GM12801 (cell line): ENCODE data around the gene FAM8A1.

Source experiments
- TF ChIP-seq, protein P1 (sequence below): IDR thresholded peaks from one replicate; pipeline ENCODE4 v1.5.1; 2011; ENCODE audit warnings: control low read depth; ENCODE audit not compliant: insufficient read length; ENCODE audit errors: extremely low read depth

The FAM8A1 gene

GRCh38 chr6:17577059-17577458 is 23.0 kb upstream of the FAM8A1 start:
- TF ChIP-seq, protein P1, sequence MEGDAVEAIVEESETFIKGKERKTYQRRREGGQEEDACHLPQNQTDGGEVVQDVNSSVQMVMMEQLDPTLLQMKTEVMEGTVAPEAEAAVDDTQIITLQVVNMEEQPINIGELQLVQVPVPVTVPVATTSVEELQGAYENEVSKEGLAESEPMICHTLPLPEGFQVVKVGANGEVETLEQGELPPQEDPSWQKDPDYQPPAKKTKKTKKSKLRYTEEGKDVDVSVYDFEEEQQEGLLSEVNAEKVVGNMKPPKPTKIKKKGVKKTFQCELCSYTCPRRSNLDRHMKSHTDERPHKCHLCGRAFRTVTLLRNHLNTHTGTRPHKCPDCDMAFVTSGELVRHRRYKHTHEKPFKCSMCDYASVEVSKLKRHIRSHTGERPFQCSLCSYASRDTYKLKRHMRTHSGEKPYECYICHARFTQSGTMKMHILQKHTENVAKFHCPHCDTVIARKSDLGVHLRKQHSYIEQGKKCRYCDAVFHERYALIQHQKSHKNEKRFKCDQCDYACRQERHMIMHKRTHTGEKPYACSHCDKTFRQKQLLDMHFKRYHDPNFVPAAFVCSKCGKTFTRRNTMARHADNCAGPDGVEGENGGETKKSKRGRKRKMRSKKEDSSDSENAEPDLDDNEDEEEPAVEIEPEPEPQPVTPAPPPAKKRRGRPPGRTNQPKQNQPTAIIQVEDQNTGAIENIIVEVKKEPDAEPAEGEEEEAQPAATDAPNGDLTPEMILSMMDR, result no peak

DNA sequence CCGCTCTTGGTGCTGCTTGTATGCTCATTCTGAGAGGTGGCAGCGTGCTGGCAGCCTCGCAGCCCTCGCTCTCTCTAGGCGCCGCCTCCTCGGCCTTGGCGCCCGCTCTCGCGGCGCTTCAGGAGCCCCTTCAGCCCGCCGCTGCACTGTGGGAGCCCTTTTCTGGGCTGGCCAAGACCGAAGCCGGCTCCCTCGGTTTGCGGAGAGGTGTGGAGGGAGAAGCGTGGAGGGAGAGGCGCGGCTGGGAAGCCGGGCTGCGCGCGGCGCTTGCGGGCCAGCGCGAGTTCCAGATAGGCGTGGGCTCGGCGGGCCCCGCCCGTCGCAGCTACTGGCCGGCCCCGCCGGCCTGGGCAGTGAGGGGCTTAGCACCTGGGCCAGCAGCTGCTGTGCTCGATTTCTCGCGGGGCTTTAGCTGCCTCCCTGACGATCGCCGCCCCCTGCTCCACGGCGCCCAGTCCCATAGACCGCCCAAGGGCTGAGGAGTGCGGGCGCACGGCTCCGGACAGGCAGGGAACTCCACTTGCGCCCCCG is 19.5 kb upstream of the FAM8A1 start:
- TF ChIP-seq, protein P1, result no peak

DNA sequence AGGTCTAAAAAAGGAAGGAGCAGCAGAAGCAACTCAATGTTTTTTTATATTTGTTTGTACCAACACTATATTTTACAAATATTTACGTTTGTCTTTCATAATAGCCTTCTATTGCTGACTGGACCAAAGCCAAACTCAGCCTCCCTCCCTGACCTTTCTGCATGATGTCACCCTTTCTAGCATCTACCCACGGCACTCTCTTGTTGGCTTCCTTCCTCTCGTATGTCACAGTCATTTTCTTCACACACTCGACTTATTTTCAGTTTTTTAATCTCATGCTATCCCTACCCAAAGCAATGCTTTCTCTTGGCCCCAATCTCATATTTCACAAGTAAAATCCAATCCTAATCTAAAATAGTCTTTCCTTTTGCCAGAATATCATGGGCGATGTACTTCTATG is 16.3 kb upstream of the FAM8A1 start:
- TF ChIP-seq, protein P1, result no peak

GRCh38 chr6:17584241-17584803 is 15.8 kb upstream of the FAM8A1 start:
- TF ChIP-seq, protein P1, result no peak

- TF ChIP-seq, protein P1, result no peak
Observed at GRCh38 chr6:17585766-17586490, 14.2 kb upstream of the FAM8A1 start.

- TF ChIP-seq, protein P1, result no peak
Observed at GRCh38 chr6:17588011-17588410, 12.1 kb upstream of the FAM8A1 start.

GRCh38 chr6:17589406-17590096 is 10.6 kb upstream of the FAM8A1 start:
- TF ChIP-seq, protein P1, result no peak
